ENCODE measurements around the gene PDE2A. TPM values are rescaled to one million over a fixed set of nuclear protein-coding genes. Genes with fewer than 3 reads are reported as not detected.
"Not testable (repeated sequence)": the region's sequence is repeated elsewhere in the genome, so short reads cannot be mapped to it uniquely, and the experiment has no call there.

PDE2A gene
- total and polyA plus RNA-seq, 2 donors (not counting 3 experiments of a cell fraction or from before 2014, with no cell fraction given) = 14.8 to 16.8 TPM

DNA sequence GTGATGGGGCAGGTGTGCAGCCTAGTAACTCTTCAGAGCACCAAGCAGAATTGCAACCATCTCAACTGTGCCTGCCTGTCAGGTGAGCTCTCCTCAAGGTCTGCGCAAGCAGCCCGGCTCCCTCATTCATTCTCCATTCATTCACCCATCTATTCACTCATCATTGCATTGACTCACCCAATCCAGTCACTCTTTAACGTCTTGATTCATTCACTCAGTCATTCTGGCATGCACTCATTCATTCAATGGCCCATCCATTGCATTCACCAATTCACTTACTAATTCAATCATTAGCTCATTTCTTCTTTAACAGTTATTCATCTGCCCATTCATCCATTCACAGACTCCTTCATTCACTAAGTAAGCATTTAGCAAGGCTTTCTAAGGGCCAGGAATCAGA lies 111.8 kb downstream of the PDE2A start:
- DNase-seq (ENCODE audit: low read depth, low spot score) = no peak
- Histone ChIP-seq H3K9me3 (replicated peaks; ENCODE audit: control insufficient read depth, insufficient read depth, low read length) (no peaks in the 10 kb centered on the region), H3K36me3 (ENCODE audit: control insufficient read depth in 2 of 2, extremely low read depth in 1 of 2, insufficient read depth in 2 of 2, low read length in 2 of 2) (no peaks in the 10 kb centered on the region), H3K9me1 (replicated peaks; ENCODE audit: control insufficient read depth, extremely low read depth, insufficient read depth, low read length) (no peaks in the 10 kb centered on the region), H3K27ac (ENCODE audit: insufficient read depth, low read depth, low read length) (no peak overlapping the region), H3K4me3 (replicated peaks in 1 of 3; ENCODE audit: insufficient read depth in 1 of 3, low read depth in 1 of 3, low read length in 3 of 3) (no peak overlapping the region), H3K4me1 (ENCODE audit: control insufficient read depth, extremely low read depth, insufficient read depth, low read length) (no peaks in the 10 kb centered on the region), H3K9ac (replicated peaks; ENCODE audit: extremely low read depth, insufficient read depth, low read length) (no peak overlapping the region), H3K79me2 (ENCODE audit: control insufficient read depth, insufficient read depth, low read length) (no peaks in the 10 kb centered on the region), H4K20me1 (replicated peaks; ENCODE audit: control insufficient read depth, extremely low read depth, insufficient read depth, low read length) (no peaks in the 10 kb centered on the region), H3K4me2 (ENCODE audit: insufficient read depth, low read length) (no peak overlapping the region), H3K27me3 (ENCODE audit: control insufficient read depth in 2 of 2, insufficient read depth in 2 of 2, low read length in 2 of 2) (peaks cover 8 to 14% of the 10 kb centered on the region in 2 experiments), H2AFZ (ENCODE audit: low read depth, low read length) (no peak overlapping the region)
- no TSS peak for BruUV-seq (replicated peaks)
- TF ChIP-seq POLR2AphosphoS5 (IDR thresholded peaks at IDR 0.05; ENCODE audit: insufficient read depth, low read depth, low read length) = no peak
- TF ChIP-seq EZH2 (IDR thresholded peaks at IDR 0.05; ENCODE audit: borderline replicate concordance, low read depth, low read length, severe bottlenecking) = no peak
- no peak for TF ChIP-seq GATA2 (IDR thresholded peaks at IDR 0.05; ENCODE audit: insufficient read depth, insufficient read length, low read depth, low read length)
- TF ChIP-seq JUN (IDR thresholded peaks at IDR 0.05; ENCODE audit: borderline replicate concordance, insufficient read depth, insufficient read length, low read depth) = no peak
- no peak for TF ChIP-seq FOS (IDR thresholded peaks at IDR 0.05; ENCODE audit: borderline replicate concordance, insufficient read depth, low read length)
- CTCF ChIA-PET = interaction anchor here (1.8 to 3.2 kb wide), 2 partner anchors 91 to 122 kb away, joined by 4 to 14 read pairs; no protein-coding TSS in a partner anchor
- no peak for FAIRE-seq
- POLR2A ChIA-PET = no interaction called here
- dilution Hi-C loops (cut with MboI; ENCODE audit: extremely low pct_ligation_motif_present, low sequenced_read_pairs) (no loop called here), intact Hi-C loops (cut with micrococcal nuclease) (no loop called here)

DNA sequence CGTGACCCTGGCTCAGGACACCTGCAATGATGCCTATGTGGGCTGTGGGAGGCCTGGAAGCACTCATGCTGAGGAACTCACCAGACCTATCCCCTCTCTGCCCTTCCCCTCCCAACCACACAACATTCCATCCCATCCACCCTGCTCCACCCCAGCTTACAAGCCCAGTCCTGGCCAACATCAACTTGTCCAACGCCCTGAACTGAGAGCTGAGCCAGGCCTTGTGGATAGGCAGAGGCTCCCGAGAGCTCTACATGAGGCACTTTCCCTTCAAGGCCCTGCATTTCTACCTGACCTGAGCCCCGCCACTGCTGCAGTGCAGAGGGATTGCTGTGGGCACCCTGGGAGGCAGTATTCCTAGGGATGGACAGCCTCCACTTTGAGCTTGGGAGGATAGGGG lies 112.4 kb downstream of the PDE2A start:
- no peak overlapping the region for H3K27ac ChIP-seq (ENCODE audit: insufficient read depth, low read depth, low read length)
- no TSS peak for BruUV-seq (replicated peaks)
- no peak overlapping the region for H3K4me2 ChIP-seq (ENCODE audit: insufficient read depth, low read length)
- dilution Hi-C loops (cut with MboI; ENCODE audit: extremely low pct_ligation_motif_present, low sequenced_read_pairs) (no loop called here), intact Hi-C loops (cut with micrococcal nuclease) (no loop called here)
- DNase-seq (ENCODE audit: low read depth, low spot score) = no peak
- H2AFZ ChIP-seq (ENCODE audit: low read depth, low read length) = no peak overlapping the region
- H3K4me1 ChIP-seq (ENCODE audit: control insufficient read depth, extremely low read depth, insufficient read depth, low read length) = no peaks in the 10 kb centered on the region
- H4K20me1 ChIP-seq (replicated peaks; ENCODE audit: control insufficient read depth, extremely low read depth, insufficient read depth, low read length) = no peaks in the 10 kb centered on the region
- no peak overlapping the region for H3K4me3 ChIP-seq (replicated peaks in 1 of 3; ENCODE audit: insufficient read depth in 1 of 3, low read depth in 1 of 3, low read length in 3 of 3)
- no peak overlapping the region for H3K9ac ChIP-seq (replicated peaks; ENCODE audit: extremely low read depth, insufficient read depth, low read length)
- H3K9me3 ChIP-seq (replicated peaks; ENCODE audit: control insufficient read depth, insufficient read depth, low read length) = no peaks in the 10 kb centered on the region
- no peaks in the 10 kb centered on the region for H3K79me2 ChIP-seq (ENCODE audit: control insufficient read depth, insufficient read depth, low read length)
- H3K27me3 ChIP-seq (ENCODE audit: control insufficient read depth in 2 of 2, insufficient read depth in 2 of 2, low read length in 2 of 2) = peaks cover 13 to 18% of the 10 kb centered on the region in 2 experiments
- H3K9me1 ChIP-seq (replicated peaks; ENCODE audit: control insufficient read depth, extremely low read depth, insufficient read depth, low read length) = no peaks in the 10 kb centered on the region
- FAIRE-seq = no peak
- H3K36me3 ChIP-seq (ENCODE audit: control insufficient read depth in 2 of 2, extremely low read depth in 1 of 2, insufficient read depth in 2 of 2, low read length in 2 of 2) = no peaks in the 10 kb centered on the region
- ChIA-PET CTCF (interaction anchor here (1.0 to 3.2 kb wide), 3 partner anchors 37 to 122 kb away, joined by 3 to 14 read pairs (median 4); no protein-coding TSS in a partner anchor), POLR2A (no interaction called here)
- TF ChIP-seq FOS (IDR thresholded peaks at IDR 0.05; ENCODE audit: borderline replicate concordance, insufficient read depth, low read length) = no peak
- no peak for TF ChIP-seq POLR2A (IDR thresholded peaks at IDR 0.05; ENCODE audit: low read depth, low read length)

DNA sequence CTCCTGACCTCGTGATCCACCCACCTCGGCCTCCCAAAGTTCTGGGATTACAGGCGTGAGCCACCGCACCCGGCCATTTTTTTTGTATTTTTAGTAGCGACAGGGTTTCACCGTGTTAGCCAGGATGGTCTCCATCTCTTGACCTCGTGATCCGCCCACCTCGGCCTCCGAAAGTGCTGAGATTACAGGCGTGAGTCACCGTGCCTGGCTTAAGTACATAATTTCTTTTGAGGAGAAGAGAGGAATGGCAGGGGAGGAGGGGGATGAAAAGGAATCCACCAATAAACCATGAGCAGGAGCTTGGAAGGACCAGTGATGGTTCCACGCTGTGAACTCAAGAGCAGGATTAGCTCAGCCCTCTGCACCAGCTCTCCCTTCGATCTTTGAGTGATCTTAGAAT lies 113.4 kb downstream of the PDE2A start:
- H3K4me3 ChIP-seq (replicated peaks in 1 of 3; ENCODE audit: insufficient read depth in 1 of 3, low read depth in 1 of 3, low read length in 3 of 3); H4K20me1 ChIP-seq (replicated peaks; ENCODE audit: control insufficient read depth, extremely low read depth, insufficient read depth, low read length); H3K27ac ChIP-seq (ENCODE audit: insufficient read depth, low read depth, low read length); FAIRE-seq; H3K9me1 ChIP-seq (replicated peaks; ENCODE audit: control insufficient read depth, extremely low read depth, insufficient read depth, low read length); H3K79me2 ChIP-seq (ENCODE audit: control insufficient read depth, insufficient read depth, low read length); H3K36me3 ChIP-seq (ENCODE audit: control insufficient read depth in 2 of 2, extremely low read depth in 1 of 2, insufficient read depth in 2 of 2, low read length in 2 of 2); H3K4me1 ChIP-seq (ENCODE audit: control insufficient read depth, extremely low read depth, insufficient read depth, low read length); dilution Hi-C loops (cut with MboI; ENCODE audit: extremely low pct_ligation_motif_present, low sequenced_read_pairs); intact Hi-C loops (cut with micrococcal nuclease); DNase-seq (ENCODE audit: low read depth, low spot score); POLR2A ChIA-PET; H3K9ac ChIP-seq (replicated peaks; ENCODE audit: extremely low read depth, insufficient read depth, low read length); H2AFZ ChIP-seq (ENCODE audit: low read depth, low read length); H3K4me2 ChIP-seq (ENCODE audit: insufficient read depth, low read length); BruUV-seq (replicated peaks); H3K9me3 ChIP-seq (replicated peaks; ENCODE audit: control insufficient read depth, insufficient read depth, low read length): not testable (repeated sequence)
- H3K27me3 ChIP-seq (ENCODE audit: control insufficient read depth in 2 of 2, insufficient read depth in 2 of 2, low read length in 2 of 2) = peaks cover 16 to 18% of the 10 kb centered on the region in 2 experiments
- CTCF ChIA-PET = interaction anchor here (1.8 to 3.2 kb wide), 3 partner anchors 90 to 123 kb away, joined by 4 to 14 read pairs (median 7); no protein-coding TSS in a partner anchor

Measured in endothelial cell of umbilical vein (primary cell).